ENCODE results near the gene MYO3B. TPM values are rescaled to one million over a fixed set of nuclear protein-coding genes. Genes with fewer than 3 reads are reported as not detected.

The MYO3B gene
- total and polyA plus RNA-seq, 4 experiments from 2014 or later = not detected

GRCh38 chr2:170493426-170494097, 315.6 kb downstream of the MYO3B start:
- H3K27ac Mint-ChIP-seq = no peak overlapping the region
- Histone ChIP-seq H3K4me3 (ENCODE audit: low read length in 2 of 2) (no peak overlapping the region), H3K36me3 (ENCODE audit: insufficient read depth, low read length) (no peaks in the 10 kb centered on the region), H3K4me1 (ENCODE audit: insufficient read depth, low read length) (no peaks in the 10 kb centered on the region), H3K9me3 (ENCODE audit: control insufficient read depth in 1 of 2, low read length in 2 of 2) (no peaks in the 10 kb centered on the region), H3K27ac (ENCODE audit: low read depth, low read length) (no peak overlapping the region), H3K27me3 (ENCODE audit: insufficient read depth, low read length) (no peaks in the 10 kb centered on the region)
- H3K4me3 Mint-ChIP-seq = no peak overlapping the region
- H3K36me3 Mint-ChIP-seq = no peaks in the 10 kb centered on the region
- ChIA-PET CTCF (ENCODE audit: partially characterized antibody) (interaction anchor here (1.3 to 1.4 kb wide), 2 partner anchors 84 to 322 kb away, joined by 3 read pairs; no protein-coding TSS in a partner anchor), POLR2A (ENCODE audit: partially characterized antibody) (no interaction called here)
- H3K9me3 Mint-ChIP-seq = peaks cover 0 to 1% (median 0%) of the 10 kb centered on the region in 8 donors
- intact Hi-C loops (cut with micrococcal nuclease) = no loop called here
- peaks cover 16 to 25% of the 10 kb centered on the region in 2 donors for H3K27me3 Mint-ChIP-seq
- no peak for DNase-seq
- no peaks in the 10 kb centered on the region for H3K4me1 Mint-ChIP-seq

- Histone ChIP-seq H3K27me3 (ENCODE audit: insufficient read depth, low read length) (no peaks in the 10 kb centered on the region), H3K9me3 (ENCODE audit: control insufficient read depth in 1 of 2, low read length in 2 of 2) (no peaks in the 10 kb centered on the region), H3K36me3 (ENCODE audit: insufficient read depth, low read length) (no peaks in the 10 kb centered on the region), H3K4me1 (ENCODE audit: insufficient read depth, low read length) (no peaks in the 10 kb centered on the region), H3K27ac (ENCODE audit: low read depth, low read length) (no peak overlapping the region), H3K4me3 (ENCODE audit: low read length in 2 of 2) (no peak overlapping the region)
- Mint-ChIP-seq H3K27me3 (peaks cover 16 to 32% of the 10 kb centered on the region in 2 donors), H3K4me3 (no peak overlapping the region), H3K4me1 (no peaks in the 10 kb centered on the region), H3K36me3 (no peaks in the 10 kb centered on the region), H3K9me3 (peaks cover 0 to 1% (median 0%) of the 10 kb centered on the region in 8 donors), H3K27ac (no peak overlapping the region)
- CTCF ChIA-PET (ENCODE audit: partially characterized antibody) = interaction anchor here (1.3 kb wide), 1 partner anchor 317 kb away, joined by 5 read pairs; no protein-coding TSS in a partner anchor
- no peak for DNase-seq
- POLR2A ChIA-PET (ENCODE audit: partially characterized antibody) = no interaction called here
- intact Hi-C loops (cut with micrococcal nuclease) = no loop called here
Measured at GRCh38 chr2:170495896-170496295, 317.9 kb downstream of the MYO3B start.

- no peaks in the 10 kb centered on the region for H3K36me3 Mint-ChIP-seq
- H3K27me3 Mint-ChIP-seq = peaks cover 13 to 22% of the 10 kb centered on the region in 2 donors
- H3K27ac Mint-ChIP-seq = no peak overlapping the region
- DNase-seq = no peak
- ChIA-PET CTCF (ENCODE audit: partially characterized antibody) (no interaction called here), POLR2A (ENCODE audit: partially characterized antibody) (interaction anchor here (1.6 kb wide), 1 partner anchor 9 kb away, joined by 6 read pairs; no protein-coding TSS in a partner anchor)
- no peaks in the 10 kb centered on the region for H3K9me3 Mint-ChIP-seq
- Histone ChIP-seq H3K27ac (ENCODE audit: low read depth, low read length) (no peak overlapping the region), H3K36me3 (ENCODE audit: insufficient read depth, low read length) (no peaks in the 10 kb centered on the region), H3K27me3 (ENCODE audit: insufficient read depth, low read length) (no peaks in the 10 kb centered on the region), H3K9me3 (ENCODE audit: control insufficient read depth in 1 of 2, low read length in 2 of 2) (no peaks in the 10 kb centered on the region), H3K4me3 (ENCODE audit: low read length in 2 of 2) (no peak overlapping the region), H3K4me1 (ENCODE audit: insufficient read depth, low read length) (no peaks in the 10 kb centered on the region)
- H3K4me1 Mint-ChIP-seq = peaks cover 0 to under 1% (median 0%) of the 10 kb centered on the region in 4 donors
- H3K4me3 Mint-ChIP-seq = no peak overlapping the region
- intact Hi-C loops (cut with micrococcal nuclease) = no loop called here
Measured at GRCh38 chr2:170498619-170499018, 320.7 kb downstream of the MYO3B start.

GRCh38 chr2:170500104-170500503, 322.2 kb downstream of the MYO3B start:
- Histone ChIP-seq H3K4me3 (ENCODE audit: low read length in 2 of 2) (no peak overlapping the region), H3K27ac (ENCODE audit: low read depth, low read length) (no peak overlapping the region), H3K27me3 (ENCODE audit: insufficient read depth, low read length) (no peaks in the 10 kb centered on the region), H3K36me3 (ENCODE audit: insufficient read depth, low read length) (no peaks in the 10 kb centered on the region), H3K4me1 (ENCODE audit: insufficient read depth, low read length) (no peaks in the 10 kb centered on the region), H3K9me3 (ENCODE audit: control insufficient read depth in 1 of 2, low read length in 2 of 2) (no peaks in the 10 kb centered on the region)
- POLR2A ChIA-PET (ENCODE audit: partially characterized antibody) = no interaction called here
- no peak for DNase-seq
- H3K4me3 Mint-ChIP-seq = no peak overlapping the region
- CTCF ChIA-PET (ENCODE audit: partially characterized antibody) = no interaction called here
- intact Hi-C loops (cut with micrococcal nuclease) = no loop called here
- H3K36me3 Mint-ChIP-seq = no peaks in the 10 kb centered on the region
- H3K4me1 Mint-ChIP-seq = peaks cover 0 to 5% (median 2%) of the 10 kb centered on the region in 4 donors
- no peak overlapping the region for H3K27ac Mint-ChIP-seq
- no peaks in the 10 kb centered on the region for H3K9me3 Mint-ChIP-seq
- H3K27me3 Mint-ChIP-seq = peaks cover 11 to 20% of the 10 kb centered on the region in 2 donors

- no peaks in the 10 kb centered on the region for H3K27me3 ChIP-seq (ENCODE audit: insufficient read depth, low read length)
- intact Hi-C loops (cut with micrococcal nuclease) = no loop called here
- no peaks in the 10 kb centered on the region for H3K9me3 ChIP-seq (ENCODE audit: control insufficient read depth in 1 of 2, low read length in 2 of 2)
- no peak overlapping the region for H3K4me3 ChIP-seq (ENCODE audit: low read length in 2 of 2)
- no peaks in the 10 kb centered on the region for H3K4me1 ChIP-seq (ENCODE audit: insufficient read depth, low read length)
- H3K36me3 Mint-ChIP-seq = no peaks in the 10 kb centered on the region
- no peaks in the 10 kb centered on the region for H3K9me3 Mint-ChIP-seq
- peaks cover 0 to 9% (median 2%) of the 10 kb centered on the region in 4 donors for H3K4me1 Mint-ChIP-seq
- H3K27ac Mint-ChIP-seq = no peak overlapping the region
- no peaks in the 10 kb centered on the region for H3K36me3 ChIP-seq (ENCODE audit: insufficient read depth, low read length)
- no peak overlapping the region for H3K4me3 Mint-ChIP-seq
- peaks cover 7 to 15% of the 10 kb centered on the region in 2 donors for H3K27me3 Mint-ChIP-seq
- ChIA-PET POLR2A (ENCODE audit: partially characterized antibody) (no interaction called here), CTCF (ENCODE audit: partially characterized antibody) (no interaction called here)
- H3K27ac ChIP-seq (ENCODE audit: low read depth, low read length) = no peak overlapping the region
- no peak for DNase-seq
Measured at GRCh38 chr2:170500770-170501169, 322.8 kb downstream of the MYO3B start.

GRCh38 chr2:170501421-170502043, 323.6 kb downstream of the MYO3B start:
- ChIA-PET CTCF (ENCODE audit: partially characterized antibody) (no interaction called here), POLR2A (ENCODE audit: partially characterized antibody) (no interaction called here)
- Histone ChIP-seq H3K27ac (ENCODE audit: low read depth, low read length) (no peak overlapping the region), H3K36me3 (ENCODE audit: insufficient read depth, low read length) (no peaks in the 10 kb centered on the region), H3K4me1 (ENCODE audit: insufficient read depth, low read length) (no peaks in the 10 kb centered on the region), H3K4me3 (ENCODE audit: low read length in 2 of 2) (no peak overlapping the region), H3K27me3 (ENCODE audit: insufficient read depth, low read length) (no peaks in the 10 kb centered on the region), H3K9me3 (ENCODE audit: control insufficient read depth in 1 of 2, low read length in 2 of 2) (no peaks in the 10 kb centered on the region)
- intact Hi-C loops (cut with micrococcal nuclease) = no loop called here
- Mint-ChIP-seq H3K27me3 (peaks cover 5 to 14% of the 10 kb centered on the region in 2 donors), H3K36me3 (no peaks in the 10 kb centered on the region), H3K27ac (no peak overlapping the region), H3K4me1 (peaks cover 0 to 13% (median 3%) of the 10 kb centered on the region in 4 donors), H3K4me3 (no peak overlapping the region), H3K9me3 (no peaks in the 10 kb centered on the region)
- DNase-seq = no peak

GRCh38 chr2:170502361-170503130, 324.6 kb downstream of the MYO3B start:
- peaks cover 2 to 14% of the 10 kb centered on the region in 2 donors for H3K27me3 Mint-ChIP-seq
- ChIA-PET POLR2A (ENCODE audit: partially characterized antibody) (no interaction called here), CTCF (ENCODE audit: partially characterized antibody) (no interaction called here)
- peaks cover 6 to 24% (median 10%) of the 10 kb centered on the region in 4 donors for H3K4me1 Mint-ChIP-seq
- no peak overlapping the region for H3K4me3 Mint-ChIP-seq
- H3K27ac ChIP-seq (ENCODE audit: low read depth, low read length) = no peak overlapping the region
- H3K36me3 ChIP-seq (ENCODE audit: insufficient read depth, low read length) = no peaks in the 10 kb centered on the region
- no peaks in the 10 kb centered on the region for H3K36me3 Mint-ChIP-seq
- no peak for DNase-seq
- no peak overlapping the region for H3K4me3 ChIP-seq (ENCODE audit: low read length in 2 of 2)
- no peaks in the 10 kb centered on the region for H3K9me3 ChIP-seq (ENCODE audit: control insufficient read depth in 1 of 2, low read length in 2 of 2)
- H3K9me3 Mint-ChIP-seq = no peaks in the 10 kb centered on the region
- no peaks in the 10 kb centered on the region for H3K27me3 ChIP-seq (ENCODE audit: insufficient read depth, low read length)
- H3K4me1 ChIP-seq (ENCODE audit: insufficient read depth, low read length) = peaks cover 4% of the 10 kb centered on the region
- intact Hi-C loops (cut with micrococcal nuclease) = no loop called here
- H3K27ac Mint-ChIP-seq = peak overlapping the region in 1 of 7 donors; percentile 19

All from CD4-positive, alpha-beta memory T cell (primary cell).